LoVo (cell line): ENCODE data around the gene CHST15.

Experiments used
- DNase-seq: peaks from one replicate; pipeline ENCODE4 v3.0.0-alpha.2; 2016; ENCODE audit warnings: low spot score

Gene CHST15

GRCh38 chr10:124029559-124029958, 63.8 kb downstream of the CHST15 start:
- no peak for DNase-seq

GRCh38 chr10:124028700-124029480, 64.5 kb downstream of the CHST15 start:
- DNase-seq = no peak

- no peak for DNase-seq
Measured at GRCh38 chr10:124027651-124028050, 65.7 kb downstream of the CHST15 start.

GRCh38 chr10:124027031-124027611, 66.3 kb downstream of the CHST15 start:
- DNase-seq = no peak

- no peak for DNase-seq
Measured at GRCh38 chr10:124026589-124026939, 66.8 kb downstream of the CHST15 start.

GRCh38 chr10:124025660-124026588, 67.5 kb downstream of the CHST15 start:
- DNase-seq = peak; percentile 12

- no peak for DNase-seq
Measured at GRCh38 chr10:124025152-124025551, 68.2 kb downstream of the CHST15 start.

GRCh38 chr10:124022066-124022465, 71.3 kb downstream of the CHST15 start:
- DNase-seq = no peak

- DNase-seq = no peak
Measured at GRCh38 chr10:124020981-124021815, 72.2 kb downstream of the CHST15 start.

- DNase-seq = no peak
Measured at GRCh38 chr10:124019886-124020797, 73.3 kb downstream of the CHST15 start.

- no peak for DNase-seq
Measured at GRCh38 chr10:124018886-124019525, 74.4 kb downstream of the CHST15 start.

GRCh38 chr10:124017729-124018128, 75.7 kb downstream of the CHST15 start:
- DNase-seq = no peak

GRCh38 chr10:124016804-124017375, 76.5 kb downstream of the CHST15 start:
- no peak for DNase-seq

- no peak for DNase-seq
Measured at GRCh38 chr10:124015991-124016390, 77.4 kb downstream of the CHST15 start.

GRCh38 chr10:124014416-124015154, 78.8 kb downstream of the CHST15 start:
- no peak for DNase-seq

- no peak for DNase-seq
Measured at GRCh38 chr10:124013916-124014315, 79.5 kb downstream of the CHST15 start.

GRCh38 chr10:124012991-124013390, 80.4 kb downstream of the CHST15 start:
- DNase-seq = no peak

GRCh38 chr10:124012583-124012982, 80.8 kb downstream of the CHST15 start:
- DNase-seq = no peak

- no peak for DNase-seq
Measured at GRCh38 chr10:124012066-124012465, 81.3 kb downstream of the CHST15 start.
